Gastroesophageal sphincter (tissue), 3 donors: ENCODE measurements around the gene PEPD.

ENCODE experiments used
- CTCF ChIP-seq, 4 experiments: fragments of 200-600 bp in 2 of 4; fragments of 450-650 bp in 2 of 4; sonication (generic) in 1 of 4; IDR thresholded peaks; one replicate each; pipeline ENCODE4 v1.5.1; 2017 to 2019; ENCODE audit warnings: antibody characterized with exemption in 4 of 4, mild to moderate bottlenecking in 2 of 4, moderate library complexity in 2 of 4
- EP300 ChIP-seq: sonication (generic); formaldehyde crosslinking; IDR thresholded peaks from one replicate; pipeline ENCODE4 v1.6.1; 2017; ENCODE audit warnings: antibody characterized with exemption, mild to moderate bottlenecking
- POLR2A ChIP-seq, 2 donors: fragments of 450-650 bp; IDR thresholded peaks; one replicate each; pipeline ENCODE4 v1.6.1; 2017; ENCODE audit warnings: antibody characterized with exemption in 2 of 2, mild to moderate bottlenecking in 2 of 2, moderate library complexity in 1 of 2

DNA sequence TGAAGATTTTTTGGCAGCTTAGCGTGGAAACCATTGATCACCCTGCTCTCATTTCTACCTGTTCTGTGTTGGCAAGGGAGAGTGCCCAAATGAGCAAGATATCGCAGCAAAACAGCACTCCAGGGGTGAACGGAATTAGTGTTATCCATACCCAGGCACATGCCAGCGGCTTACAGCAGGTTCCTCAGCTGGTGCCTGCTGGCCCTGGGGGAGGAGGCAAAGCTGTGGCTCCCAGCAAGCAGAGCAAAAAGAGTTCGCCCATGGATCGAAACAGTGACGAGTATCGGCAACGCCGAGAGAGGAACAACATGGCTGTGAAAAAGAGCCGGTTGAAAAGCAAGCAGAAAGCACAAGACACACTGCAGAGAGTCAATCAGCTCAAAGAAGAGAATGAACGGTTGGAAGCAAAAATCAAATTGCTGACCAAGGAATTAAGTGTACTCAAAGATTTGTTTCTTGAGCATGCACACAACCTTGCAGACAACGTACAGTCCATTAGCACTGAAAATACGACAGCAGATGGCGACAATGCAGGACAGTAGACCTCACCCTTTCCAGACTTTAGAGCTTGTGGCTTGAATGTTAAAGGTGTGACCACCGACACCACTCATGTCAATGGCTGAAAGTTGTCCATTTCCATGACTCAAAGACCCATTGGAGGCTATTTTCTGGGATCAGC lies 142.3 kb downstream of the PEPD start:
- TF ChIP-seq EP300 (no peak), CTCF (IDR thresholded peaks at IDR 0.05) (no peak), POLR2A (IDR thresholded peaks at IDR 0.05) (no peak)
